Hepatocyte (in vitro differentiated cells): Measurements from ENCODE around the gene INSRR. TPM values are rescaled to one million over a fixed set of nuclear protein-coding genes. Genes with fewer than 3 reads are reported as not detected.

ENCODE experiments used
- DNase-seq: peaks from one replicate; pipeline ENCODE4 v3.0.0-alpha.2; 2016; ENCODE audit warnings: low spot score
- H2AFZ ChIP-seq: fragments of 200-600 bp; sonication (generic); 2 replicates; pipeline ENCODE4 v1.6.0; 2016; ENCODE audit warnings: antibody characterized with exemption, mild to moderate bottlenecking
- H3K27ac ChIP-seq: fragments of 200-600 bp; sonication (generic); 2 replicates; pipeline ENCODE4 v1.5.1; 2016; ENCODE audit warnings: mild to moderate bottlenecking
- H3K27me3 ChIP-seq: fragments of 200-600 bp; sonication (generic); 2 replicates; pipeline ENCODE4 v1.6.1; 2016
- H3K36me3 ChIP-seq: fragments of 200-600 bp; sonication (generic); replicated peaks from 2 replicates; pipeline ENCODE4 v1.5.1; 2016; ENCODE audit warnings: low read depth; ENCODE audit not compliant: insufficient read depth
- H3K4me1 ChIP-seq: fragments of 200-600 bp; sonication (generic); 2 replicates; pipeline ENCODE4 v1.5.1; 2016; ENCODE audit warnings: mild to moderate bottlenecking, moderate library complexity; ENCODE audit not compliant: insufficient read depth
- H3K4me2 ChIP-seq: fragments of 200-600 bp; sonication (generic); 2 replicates; pipeline ENCODE4 v1.6.0; 2016
- H3K4me3 ChIP-seq: fragments of 200-600 bp; sonication (generic); 2 replicates; pipeline ENCODE4 v1.5.1; 2016; ENCODE audit warnings: mild to moderate bottlenecking
- H3K79me2 ChIP-seq: fragments of 200-600 bp; sonication (generic); 2 replicates; pipeline ENCODE4 v1.6.0; 2017; ENCODE audit warnings: mild to moderate bottlenecking
- H3K9me2 ChIP-seq: fragments of 200-600 bp; sonication (generic); replicated peaks from 2 replicates; pipeline ENCODE4 v1.6.0; 2017; ENCODE audit warnings: mild to moderate bottlenecking; ENCODE audit not compliant: insufficient read depth
- H3K9me3 ChIP-seq: fragments of 200-600 bp; sonication (generic); 2 replicates; pipeline ENCODE4 v1.5.1; 2016; ENCODE audit warnings: low read depth, mild to moderate bottlenecking
- H4K20me1 ChIP-seq: fragments of 200-600 bp; sonication (generic); 2 replicates; pipeline ENCODE4 v1.6.0; 2016; ENCODE audit warnings: mild to moderate bottlenecking; ENCODE audit not compliant: insufficient read depth, poor library complexity, severe bottlenecking
- CTCF ChIP-seq: fragments of 200-600 bp; sonication (generic); IDR thresholded peaks from 2 replicates; pipeline ENCODE4 v1.5.1; 2016; ENCODE audit warnings: antibody characterized with exemption, mild to moderate bottlenecking; ENCODE audit not compliant: poor library complexity
- EZH2 ChIP-seq: fragments of 200-600 bp; sonication (generic); IDR thresholded peaks from 2 replicates; pipeline ENCODE4 v1.6.1; 2016; ENCODE audit warnings: antibody characterized with exemption, mild to moderate bottlenecking, borderline replicate concordance
- EZH2phosphoT487 ChIP-seq: fragments of 200-600 bp; sonication (generic); IDR thresholded peaks from one replicate; pipeline ENCODE4 v1.6.1; 2018; ENCODE audit warnings: antibody characterized with exemption, mild to moderate bottlenecking, low read depth, moderate library complexity; ENCODE audit not compliant: unreplicated experiment, severe bottlenecking
- WGBS: methylation state at CpG from one replicate; pipeline ENCODE4 v1.1.6; 2016; ENCODE audit warnings: low lambda C conversion rate; ENCODE audit errors: missing lambda C conversion rate; 5-methylcytosine and 5-hydroxymethylcytosine counted together
- polyA plus RNA-seq: library from polyadenylated mRNA; unstranded; fragments of >200 nt; fragmentation: Nextera tagmentation; extraction: Ambion mirVana; gene quantifications from 2 replicates; pipeline ENCODE4 v1.2.1, GENCODE V29; 2016
- total RNA-seq: library from RNA; depleted of rRNA; stranded (reverse); fragments of >200 nt; gene quantifications from 2 replicates; pipeline ENCODE4 v1.2.3, GENCODE V29; 2014

The INSRR gene
- total and polyA plus RNA-seq, 2 experiments from 2014 or later = not detected

- Histone ChIP-seq H3K27me3 (peaks cover 56% of the 10 kb centered on the region), H3K27ac (no peak overlapping the region), H3K36me3 (no peaks in the 10 kb centered on the region), H3K4me1 (no peaks in the 10 kb centered on the region), H3K9me2 (no peaks in the 10 kb centered on the region), H3K79me2 (no peaks in the 10 kb centered on the region), H3K4me2 (no peak overlapping the region), H3K4me3 (no peak overlapping the region), H2AFZ (no peak overlapping the region), H4K20me1 (no peaks in the 10 kb centered on the region), H3K9me3 (no peaks in the 10 kb centered on the region)
- DNase-seq = no peak
- TF ChIP-seq EZH2phosphoT487 (no peak), CTCF (no peak), EZH2 (no peak)
- WGBS = 68% methylated on average over 5 of the region's 5 CpGs
Measured at GRCh38 chr1:156836041-156836654, 22.8 kb downstream of the INSRR start.

- no peak overlapping the region for H3K4me3 ChIP-seq
- H4K20me1 ChIP-seq = no peaks in the 10 kb centered on the region
- no peak for DNase-seq
- WGBS = 87% methylated on average over 3 of the region's 3 CpGs
- no peaks in the 10 kb centered on the region for H3K4me1 ChIP-seq
- H3K9me3 ChIP-seq = no peaks in the 10 kb centered on the region
- no peaks in the 10 kb centered on the region for H3K79me2 ChIP-seq
- H3K27me3 ChIP-seq = peaks cover 58% of the 10 kb centered on the region
- TF ChIP-seq EZH2phosphoT487 (no peak), CTCF (no peak), EZH2 (no peak)
- H2AFZ ChIP-seq = no peak overlapping the region
- H3K27ac ChIP-seq = no peak overlapping the region
- H3K4me2 ChIP-seq = no peak overlapping the region
- H3K36me3 ChIP-seq = no peaks in the 10 kb centered on the region
- H3K9me2 ChIP-seq = no peaks in the 10 kb centered on the region
Measured at GRCh38 chr1:156834322-156834721, 24.6 kb downstream of the INSRR start.

- Histone ChIP-seq H2AFZ (no peak overlapping the region), H3K27me3 (peaks cover 54% of the 10 kb centered on the region), H3K27ac (no peak overlapping the region), H3K9me3 (no peaks in the 10 kb centered on the region), H3K4me2 (no peak overlapping the region), H4K20me1 (no peaks in the 10 kb centered on the region), H3K79me2 (no peaks in the 10 kb centered on the region), H3K36me3 (no peaks in the 10 kb centered on the region), H3K4me3 (no peak overlapping the region), H3K9me2 (no peaks in the 10 kb centered on the region), H3K4me1 (no peaks in the 10 kb centered on the region)
- WGBS = 74% methylated on average over 2 of the region's 2 CpGs
- DNase-seq = no peak
- TF ChIP-seq EZH2 = no peak
- no peak for TF ChIP-seq CTCF
- no peak for TF ChIP-seq EZH2phosphoT487
Measured at GRCh38 chr1:156833603-156834002, 25.3 kb downstream of the INSRR start.

GRCh38 chr1:156832434-156832833, 26.5 kb downstream of the INSRR start:
- Histone ChIP-seq H3K4me2 (no peak overlapping the region), H3K79me2 (no peaks in the 10 kb centered on the region), H3K4me1 (no peaks in the 10 kb centered on the region), H3K36me3 (no peaks in the 10 kb centered on the region), H3K27ac (no peak overlapping the region), H4K20me1 (no peaks in the 10 kb centered on the region), H2AFZ (no peak overlapping the region), H3K4me3 (no peak overlapping the region), H3K9me2 (no peaks in the 10 kb centered on the region), H3K9me3 (no peaks in the 10 kb centered on the region), H3K27me3 (peaks cover 50% of the 10 kb centered on the region)
- TF ChIP-seq CTCF (no peak), EZH2phosphoT487 (no peak), EZH2 (no peak)
- DNase-seq = no peak
- WGBS = 64% methylated on average over 5 of the region's 5 CpGs
